Activated CD8-positive, alpha-beta T cell treated with anti-CD3 and anti-CD28 coated beads for 36 hours (primary cell): Measurements from ENCODE around the gene GNE. TPM values are rescaled to one million over a fixed set of nuclear protein-coding genes. Genes with fewer than 3 reads are reported as not detected.

ENCODE experiments used
- ATAC-seq: fragments of 200-7000 bp; cut with Tn5 transposase; one replicate; pipeline ENCODE4 v1.10.0; 2021; ENCODE audit warnings: mild to moderate bottlenecking, moderate library complexity
- CTCF ChIA-PET: fragments of 350-600 bp; sonication (Branson Sonifier 250); formaldehyde crosslinking; loops from one replicate; lab custom pipeline; 2021; ENCODE audit warnings: antibody characterized with exemption; lab: Charles Lee
- POLR2A ChIA-PET: fragments of 350-600 bp; sonication (Branson Sonifier 250); formaldehyde crosslinking; loops from one replicate; lab custom pipeline; 2021; ENCODE audit warnings: antibody characterized with exemption; lab: Charles Lee
- DNase-seq: peaks from one replicate; pipeline ENCODE4 v3.0.0-alpha.2; 2020
- H3K27ac Mint-ChIP-seq: one replicate; pipeline ENCODE4 v1.8.0; 2021; ENCODE audit warnings: mild to moderate bottlenecking, mixed read lengths
- H3K27me3 Mint-ChIP-seq: one replicate; pipeline ENCODE4 v1.8.0; 2021; ENCODE audit warnings: mixed read lengths
- H3K36me3 Mint-ChIP-seq: one replicate; pipeline ENCODE4 v1.8.0; 2021; ENCODE audit warnings: low read depth, mixed read lengths
- H3K4me1 Mint-ChIP-seq: one replicate; pipeline ENCODE4 v1.8.0; 2021; ENCODE audit warnings: low read depth, mixed read lengths
- H3K4me3 Mint-ChIP-seq: one replicate; pipeline ENCODE4 v1.8.0; 2021; ENCODE audit warnings: mild to moderate bottlenecking, moderate library complexity, mixed read lengths
- H3K9me3 Mint-ChIP-seq: one replicate; pipeline ENCODE4 v1.8.0; 2021; ENCODE audit warnings: mixed read lengths
- CTCF ChIP-seq: fragments of 200-600 bp; IDR thresholded peaks from one replicate; pipeline ENCODE4 v1.8.0; 2022; ENCODE audit warnings: antibody characterized with exemption, mild to moderate bottlenecking
- intact Hi-C: fragments of 100-400 bp; cut with micrococcal nuclease; formaldehyde crosslinking; loops from one replicate; pipeline ENCODE4 v1.10.0; 2022
- total RNA-seq, 2 experiments: library from RNA; stranded (reverse); gene quantifications; one replicate each; pipeline ENCODE4 v1.2.3, GENCODE V29; 2021

GNE gene
- total RNA-seq, 2 experiments from 2014 or later: 11.6 to 12.0 TPM

GRCh38 chr9:36210722-36211121 lies 47.5 kb downstream of the GNE start:
- ChIA-PET POLR2A (interaction anchor here (1.2 kb wide), 1 partner anchor 16 kb away, joined by 3 read pairs; no protein-coding TSS in a partner anchor), CTCF (interaction anchor here (1.1 to 4.2 kb wide), 2 partner anchors 11 to 21 kb away, joined by 3 to 18 read pairs; partner anchors contain the start of gene CLTA)
- intact Hi-C loops: no loop called here
- H3K9me3 Mint-ChIP-seq: no peaks in the 10 kb centered on the region
- peak overlapping the region; percentile 66 for H3K27ac Mint-ChIP-seq
- no peaks in the 10 kb centered on the region for H3K27me3 Mint-ChIP-seq
- H3K4me3 Mint-ChIP-seq: no peak overlapping the region
- H3K36me3 Mint-ChIP-seq: peaks cover 53% of the 10 kb centered on the region
- DNase-seq: no peak
- peaks cover 64% of the 10 kb centered on the region for H3K4me1 Mint-ChIP-seq
- ATAC-seq: no peak
- no peak for TF ChIP-seq CTCF

GRCh38 chr9:36208521-36209253 lies 49.6 kb downstream of the GNE start:
- Mint-ChIP-seq H3K27me3 (no peaks in the 10 kb centered on the region), H3K9me3 (no peaks in the 10 kb centered on the region), H3K4me3 (no peak overlapping the region), H3K36me3 (peaks cover 65% of the 10 kb centered on the region), H3K27ac (peak overlapping the region; percentile 83), H3K4me1 (peaks cover 54% of the 10 kb centered on the region)
- ChIA-PET POLR2A (no interaction called here), CTCF (interaction anchor here (1.5 to 3.1 kb wide), 3 partner anchors 18 to 120 kb away, joined by 3 to 13 read pairs (median 6); partner anchors contain the start of gene CLTA)
- DNase-seq (no peak), ATAC-seq (no peak)
- TF ChIP-seq CTCF: no peak
- intact Hi-C loops: no loop called here

- no peak for TF ChIP-seq CTCF
- peaks cover 66% of the 10 kb centered on the region for H3K36me3 Mint-ChIP-seq
- no peaks in the 10 kb centered on the region for H3K27me3 Mint-ChIP-seq
- peaks cover 47% of the 10 kb centered on the region for H3K4me1 Mint-ChIP-seq
- H3K9me3 Mint-ChIP-seq: no peaks in the 10 kb centered on the region
- peak; percentile 65 for ATAC-seq
- peak; percentile 20 for DNase-seq
- intact Hi-C loops: no loop called here
- POLR2A ChIA-PET: interaction anchor here (0.6 to 1.3 kb wide), 3 partner anchors 10 to 18 kb away, joined by 3 to 5 read pairs (median 3); partner anchors contain the start of gene CLTA
- no peak overlapping the region for H3K4me3 Mint-ChIP-seq
- H3K27ac Mint-ChIP-seq: peak overlapping the region; percentile 83
- CTCF ChIA-PET: interaction anchor here (0.8 to 3.1 kb wide), 6 partner anchors 9 to 325 kb away, joined by 3 to 13 read pairs (median 4); partner anchors contain the start of gene CLTA
Observed at GRCh38 chr9:36207546-36208012, 50.7 kb downstream of the GNE start.

- ATAC-seq (peak; percentile 39), DNase-seq (no peak)
- H3K4me3 Mint-ChIP-seq: no peak overlapping the region
- ChIA-PET POLR2A (interaction anchor here (1.1 to 1.3 kb wide), 2 partner anchors 16 to 17 kb away, joined by 3 to 5 read pairs; partner anchors contain the start of gene CLTA), CTCF (interaction anchor here (0.8 to 3.1 kb wide), 6 partner anchors 10 to 325 kb away, joined by 3 to 13 read pairs (median 4); partner anchors contain the start of gene CLTA)
- intact Hi-C loops: no loop called here
- no peak for TF ChIP-seq CTCF
- peak overlapping the region; percentile 83 for H3K27ac Mint-ChIP-seq
- no peaks in the 10 kb centered on the region for H3K27me3 Mint-ChIP-seq
- H3K4me1 Mint-ChIP-seq: peaks cover 47% of the 10 kb centered on the region
- peaks cover 69% of the 10 kb centered on the region for H3K36me3 Mint-ChIP-seq
- no peaks in the 10 kb centered on the region for H3K9me3 Mint-ChIP-seq
Observed at GRCh38 chr9:36207016-36207415, 51.2 kb downstream of the GNE start.
